K562 (cell line): Measurements from ENCODE around the gene SPHK2. TPM values are rescaled to one million over a fixed set of nuclear protein-coding genes. Genes with fewer than 3 reads are reported as not detected.

Experiments
- ATAC-seq: fragments of 200-7000 bp; cut with Tn5 transposase; 3 replicates; pipeline ENCODE4 v1.9.1; 2020; ENCODE audit warnings: moderate library complexity
- BruUV-seq: library from RNA; stranded (reverse); fragments of 400-500 nt; replicated peaks from 2 replicates; lab custom pipeline; 2021; lab: Mats Ljungman, UMichigan
- CTCF ChIA-PET: fragments of 300-600 bp; formaldehyde crosslinking; extraction: SDS; loops from one replicate; lab custom pipeline; 2021; ENCODE audit warnings: low intra/inter-chr PET ratio; lab: Yijun Ruan, JAX
- POLR2A ChIA-PET: fragments of 300-600, 350-650 bp; sonication (Branson Sonifier 250); formaldehyde crosslinking; extraction: SDS; loops from one replicate; lab custom pipeline; 2021; ENCODE audit warnings: antibody characterized with exemption, inconsistent platforms; lab: Yijun Ruan, JAX
- DNase-seq, 4 experiments: peaks; one replicate each; pipeline versions ENCODE4 v3.0.0 to v3.0.0-alpha.2; 2011 to 2018; ENCODE audit warnings: low spot score in 3 of 4, mixed read lengths in 3 of 4; ENCODE audit errors: extremely low read depth in 1 of 4
- FAIRE-seq: peaks from 2 replicates; lab custom pipeline; 2011; peaks lifted over from hg19 to GRCh38; lab: Jason Lieb, UNC
- H2AFZ ChIP-seq: 2 replicates; pipeline ENCODE4 v1.6.0; 2011; ENCODE audit warnings: low read depth, low read length, control low read depth, inconsistent platforms
- H3K27ac ChIP-seq: fragments of 200-600 bp; 3 replicates; pipeline ENCODE4 v1.8.0; 2011; ENCODE audit warnings: low read depth, mild to moderate bottlenecking, control low read depth, inconsistent platforms, low read length, moderate library complexity, mixed read lengths; ENCODE audit errors: extremely low read depth
- H3K27me3 ChIP-seq, 2 experiments: fragments of 300-600 bp in 1 of 2; 2 replicates in 1 of 2; 3 replicates in 1 of 2; pipeline versions ENCODE4 v1.6.0 to v1.8.0; 2011; ENCODE audit warnings: inconsistent platforms in 2 of 2, low read length in 2 of 2, mild to moderate bottlenecking in 1 of 2, mixed read lengths in 1 of 2, moderate library complexity in 1 of 2; ENCODE audit not compliant: control insufficient read depth in 2 of 2, insufficient read depth in 2 of 2
- H3K36me3 ChIP-seq: fragments of 300-600 bp; 3 replicates; pipeline ENCODE4 v1.8.0; 2011; ENCODE audit warnings: mild to moderate bottlenecking, low read length, inconsistent platforms; ENCODE audit not compliant: control insufficient read depth, insufficient read depth
- H3K4me1 ChIP-seq, 2 experiments: fragments of 200-600 bp in 1 of 2; replicated peaks in 1 of 2; 2 replicates in 1 of 2; 3 replicates in 1 of 2; pipeline versions ENCODE4 v1.5.1 to v1.8.0; 2011; ENCODE audit warnings: inconsistent platforms in 2 of 2, low read length in 2 of 2, mild to moderate bottlenecking in 1 of 2, mixed read lengths in 1 of 2, moderate library complexity in 1 of 2; ENCODE audit not compliant: control insufficient read depth in 2 of 2, insufficient read depth in 2 of 2
- H3K4me2 ChIP-seq: 2 replicates; pipeline ENCODE4 v1.6.1; 2011; ENCODE audit warnings: low read length, control low read depth, inconsistent platforms, mixed read lengths; ENCODE audit not compliant: insufficient read depth
- H3K4me3 ChIP-seq: fragments of 200-600 bp; sonication (generic), shearing (Covaris generic); 2 replicates; pipeline ENCODE4 v1.5.1; 2016; ENCODE audit warnings: control low read depth, inconsistent platforms
- H3K79me2 ChIP-seq: fragments of 200-600 bp; 3 replicates; pipeline ENCODE4 v1.8.0; 2011; ENCODE audit warnings: low read length, inconsistent platforms; ENCODE audit not compliant: control insufficient read depth, insufficient read depth
- H3K9ac ChIP-seq, 2 experiments: 2 replicates each; pipeline versions ENCODE4 v1.6.0 to v1.6.1; 2011; ENCODE audit warnings: low read depth in 2 of 2, low read length in 2 of 2, control low read depth in 1 of 2, inconsistent platforms in 1 of 2, mild to moderate bottlenecking in 1 of 2, mixed read lengths in 1 of 2; ENCODE audit not compliant: insufficient read depth in 1 of 2
- H3K9me1 ChIP-seq: one replicate; pipeline ENCODE4 v1.6.0; 2011; ENCODE audit warnings: inconsistent platforms, mild to moderate bottlenecking, low read length, moderate library complexity; ENCODE audit not compliant: control insufficient read depth, insufficient read depth
- H3K9me3 ChIP-seq: replicated peaks from 2 replicates; pipeline ENCODE4 v1.5.1; 2011; ENCODE audit warnings: low read depth, low read length, inconsistent platforms; ENCODE audit not compliant: control insufficient read depth, insufficient read depth
- H4K20me1 ChIP-seq: replicated peaks from 2 replicates; pipeline ENCODE4 v1.6.1; 2011; ENCODE audit warnings: low read length, inconsistent platforms, mixed read lengths; ENCODE audit not compliant: control insufficient read depth, insufficient read depth
- ASH1L ChIP-seq: fragments of 450-650 bp; IDR thresholded peaks from 2 replicates; pipeline ENCODE4 v1.6.1; 2018; ENCODE audit warnings: borderline replicate concordance, mild to moderate bottlenecking, low read depth; ENCODE audit not compliant: partially characterized antibody
- CREB1 ChIP-seq, 2 experiments: sonication (generic) in 1 of 2; formaldehyde crosslinking in 1 of 2; IDR thresholded peaks; 2 replicates each; pipeline versions ENCODE4 v1.6.1 to v1.8.0; 2012 to 2022; ENCODE audit warnings: inconsistent platforms in 1 of 2, mild to moderate bottlenecking in 1 of 2, missing genetic modification reagents in 1 of 2, moderate library complexity in 1 of 2
- FOXM1 ChIP-seq, 2 experiments: fragments of 450-650 bp in 1 of 2; sonication (generic) in 1 of 2; formaldehyde crosslinking in 1 of 2; IDR thresholded peaks; 2 replicates each; pipeline versions ENCODE4 v1.6.1 to v1.9.0; 2017 to 2022; ENCODE audit warnings: low read depth in 2 of 2, mild to moderate bottlenecking in 2 of 2, missing genetic modification reagents in 1 of 2, moderate library complexity in 1 of 2
- MEF2A ChIP-seq: IDR thresholded peaks from 2 replicates; pipeline ENCODE4 v1.6.1; 2011; ENCODE audit warnings: low read depth, mild to moderate bottlenecking, low read length, moderate library complexity; ENCODE audit not compliant: control insufficient read depth
- POLR2A ChIP-seq: fragments of 450-650 bp; conservative IDR thresholded peaks from 2 replicates; pipeline ENCODE4 v1.6.1; 2016
- RBM14 ChIP-seq: fragments of 200-400 bp; formaldehyde crosslinking; IDR thresholded peaks from 2 replicates; pipeline ENCODE4 v1.6.1; 2018; ENCODE audit warnings: low read depth, mild to moderate bottlenecking, low read length, moderate library complexity, borderline replicate concordance; ENCODE audit not compliant: insufficient read depth
- RCOR1 ChIP-seq, 2 experiments: IDR thresholded peaks; 2 replicates each; pipeline ENCODE4 v1.6.1; 2012; ENCODE audit warnings: low read depth in 2 of 2, low read length in 2 of 2, borderline replicate concordance in 1 of 2, improper control_type of control experiment in 1 of 2
- ZNF12 ChIP-seq: sonication (generic); formaldehyde crosslinking; IDR thresholded peaks from 2 replicates; pipeline ENCODE4 v1.4.0; 2020; ENCODE audit warnings: mild to moderate bottlenecking, missing genetic modification reagents
- ZNF311 ChIP-seq: fragments of 250-450 bp; sonication (Bioruptor Pico); IDR thresholded peaks from 2 replicates; pipeline ENCODE4 v1.4.0; 2020; ENCODE audit warnings: mild to moderate bottlenecking, moderate library complexity
- ZNF561 ChIP-seq: fragments of 450-650 bp; formaldehyde crosslinking; conservative IDR thresholded peaks from 2 replicates; pipeline ENCODE4 v1.4.0; 2020; ENCODE audit warnings: mild to moderate bottlenecking, moderate library complexity
- ZNF584 ChIP-seq: fragments of 200-800 bp; sonication (Bioruptor generic); IDR thresholded peaks from 2 replicates; pipeline ENCODE4 v1.6.1; 2016; ENCODE audit warnings: low read depth, mild to moderate bottlenecking, missing genetic modification characterization, missing compliant biosample characterization
- WGBS: fragments of 100-300 bp; shearing (Covaris generic); methylation state at CpG from one replicate; pipeline ENCODE4 v1.1.6; 2016; ENCODE audit warnings: low coverage, mixed read lengths; ENCODE audit not compliant: insufficient coverage; ENCODE audit errors: missing lambda C conversion rate; 5-methylcytosine and 5-hydroxymethylcytosine counted together
- in situ Hi-C: fragments of 300-500 bp; cut with MboI; formaldehyde crosslinking; loops from 4 replicates; pipeline ENCODE4 v1.15.0; 2018; ENCODE audit warnings: inconsistent platforms, mixed read lengths
- intact Hi-C: fragments of 100-400 bp; cut with micrococcal nuclease; formaldehyde crosslinking; loops from 2 replicates; pipeline ENCODE4 v1.14.2; 2022
- polyA plus RNA-seq, 8 experiments: library from polyadenylated mRNA; depleted of rRNA in 4 of 8; stranded (reverse) in 5 of 8; unstranded in 3 of 8; fragments of >200 nt; fragmentation: Nextera tagmentation in 2 of 8; fragmentation: Illumina TruSeq in 1 of 8; extraction: Ambion mirVana in 2 of 8; extraction: Trizol in 1 of 8; gene quantifications; 2 replicates each; pipeline versions ENCODE4 v1.2.1 to v1.2.3, GENCODE V29; 2011 to 2014; ENCODE audit warnings: inconsistent platforms in 1 of 8, missing spikeins in 1 of 8
- total RNA-seq, 7 experiments: library from RNA; depleted of rRNA in 6 of 7; stranded (reverse); fragments of >200 nt in 6 of 7; fragmentation: Illumina TruSeq in 2 of 7; extraction: Trizol in 2 of 7; gene quantifications; 2 replicates each; pipeline versions ENCODE4 v1.2.1 to v1.2.3, GENCODE V29; 2011 to 2021; ENCODE audit warnings: low replicate concordance in 1 of 7
- TF ChIP-seq, protein P1 (sequence below), 3 experiments: fragments of 200-800 bp in 1 of 3; fragments of 250-450 bp in 1 of 3; fragments of 450-650 bp in 1 of 3; sonication (Bioruptor Pico) in 1 of 3; sonication (Bioruptor generic) in 1 of 3; formaldehyde crosslinking in 1 of 3; IDR thresholded peaks; 2 replicates each; pipeline versions ENCODE4 v1.6.1 to v1.8.0; 2016 to 2022; ENCODE audit warnings: mild to moderate bottlenecking in 2 of 3, missing genetic modification characterization in 2 of 3, missing compliant biosample characterization in 1 of 3, moderate library complexity in 1 of 3
- TF ChIP-seq, protein P2 (sequence below), 2 experiments: fragments of 450-650 bp; conservative IDR thresholded peaks; 2 replicates each; pipeline ENCODE4 v1.6.1; 2017; ENCODE audit warnings: mild to moderate bottlenecking in 2 of 2, moderate library complexity in 2 of 2

SPHK2 gene
- total and polyA plus RNA-seq, 9 of the 15 experiments (the other 6 are each of a cell fraction or from before 2014, with no cell fraction given), result 0.10 to 15.2 (median 2.9) TPM

DNA sequence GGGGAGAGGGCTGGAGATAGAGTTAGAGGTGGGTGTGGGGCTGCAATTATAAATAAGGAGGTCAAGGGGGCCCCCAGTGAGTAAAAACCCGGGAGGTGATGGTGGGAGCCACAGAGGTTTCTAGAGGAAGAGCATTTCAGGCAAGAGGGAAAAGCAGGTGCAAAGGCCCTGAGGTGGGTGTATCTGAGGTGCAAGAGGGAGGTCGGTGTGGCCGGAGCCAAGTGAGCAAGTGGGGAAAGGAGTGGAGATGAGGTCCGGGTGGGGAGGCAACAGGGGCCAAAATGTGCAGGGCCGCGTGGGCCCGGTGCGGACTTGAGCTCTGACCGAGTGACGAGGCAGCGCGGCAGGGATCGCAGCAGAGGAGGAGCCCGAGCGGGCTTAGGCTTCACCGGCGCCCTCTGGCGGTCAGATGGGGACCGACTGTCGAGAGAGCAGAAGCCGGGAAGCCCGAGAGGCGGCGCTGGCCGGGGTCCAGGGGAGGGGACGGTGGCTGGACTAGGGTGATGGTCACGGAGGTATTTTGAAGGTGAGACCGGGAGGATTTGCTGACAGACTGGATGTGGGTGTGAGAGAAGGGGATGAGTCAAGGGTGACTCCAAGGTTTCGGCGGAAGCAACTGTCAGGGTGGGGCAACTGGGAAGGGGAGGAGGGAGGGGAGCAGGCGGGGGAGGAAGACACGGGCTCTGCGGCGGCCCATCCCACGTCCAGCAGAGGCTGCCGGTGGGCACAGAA, 30.5 kb upstream of the SPHK2 start:
- intact Hi-C loops (loop anchor here (1.0 to 5.0 kb wide), 2 partner anchors 19 to 193 kb away; no protein-coding TSS in a partner anchor), in situ Hi-C loops (loop anchor here (5.0 to 25.0 kb wide), 2 partner anchors 272 to 1523 kb away; no protein-coding TSS in a partner anchor)
- TF ChIP-seq CREB1 (IDR thresholded peaks at IDR 0.05) (peak; percentile 41; the same call in 1 of the 2 replicates), CREB1 (CRISPR knock-in tag; IDR thresholded peaks at IDR 0.05) (peak; percentile 77), RBM14 (0 out of 2 replicates have a peak, but pooled peaks have one; percentile 65), ZNF561 (CRISPR knock-in tag) (0 out of 2 replicates have a peak, but pooled peaks have one; percentile 23), MEF2A (no peak), ZNF12 (CRISPR knock-in tag) (no peak; the same call in 1 of the 2 replicates), POLR2A (peak; percentile 60), ZNF311 (CRISPR knock-in tag) (no peak), ASH1L (peak; percentile 61), RCOR1 (IDR thresholded peaks at IDR 0.05; ENCODE audit: borderline replicate concordance in 1 of 2, low read depth in 2 of 2, low read length in 2 of 2) (peak; percentile 92 to 96), ZNF584 (CRISPR knock-in tag) (no peak; the same call in 1 of the 2 replicates), FOXM1 (IDR thresholded peaks at IDR 0.05; ENCODE audit: low read depth) (peak; percentile 73; the same call in 1 of the 2 replicates), FOXM1 (CRISPR knock-in tag; IDR thresholded peaks at IDR 0.05; ENCODE audit: low read depth) (peak; percentile 67; the same call in 1 of the 2 replicates)
- TF ChIP-seq, protein P1, sequence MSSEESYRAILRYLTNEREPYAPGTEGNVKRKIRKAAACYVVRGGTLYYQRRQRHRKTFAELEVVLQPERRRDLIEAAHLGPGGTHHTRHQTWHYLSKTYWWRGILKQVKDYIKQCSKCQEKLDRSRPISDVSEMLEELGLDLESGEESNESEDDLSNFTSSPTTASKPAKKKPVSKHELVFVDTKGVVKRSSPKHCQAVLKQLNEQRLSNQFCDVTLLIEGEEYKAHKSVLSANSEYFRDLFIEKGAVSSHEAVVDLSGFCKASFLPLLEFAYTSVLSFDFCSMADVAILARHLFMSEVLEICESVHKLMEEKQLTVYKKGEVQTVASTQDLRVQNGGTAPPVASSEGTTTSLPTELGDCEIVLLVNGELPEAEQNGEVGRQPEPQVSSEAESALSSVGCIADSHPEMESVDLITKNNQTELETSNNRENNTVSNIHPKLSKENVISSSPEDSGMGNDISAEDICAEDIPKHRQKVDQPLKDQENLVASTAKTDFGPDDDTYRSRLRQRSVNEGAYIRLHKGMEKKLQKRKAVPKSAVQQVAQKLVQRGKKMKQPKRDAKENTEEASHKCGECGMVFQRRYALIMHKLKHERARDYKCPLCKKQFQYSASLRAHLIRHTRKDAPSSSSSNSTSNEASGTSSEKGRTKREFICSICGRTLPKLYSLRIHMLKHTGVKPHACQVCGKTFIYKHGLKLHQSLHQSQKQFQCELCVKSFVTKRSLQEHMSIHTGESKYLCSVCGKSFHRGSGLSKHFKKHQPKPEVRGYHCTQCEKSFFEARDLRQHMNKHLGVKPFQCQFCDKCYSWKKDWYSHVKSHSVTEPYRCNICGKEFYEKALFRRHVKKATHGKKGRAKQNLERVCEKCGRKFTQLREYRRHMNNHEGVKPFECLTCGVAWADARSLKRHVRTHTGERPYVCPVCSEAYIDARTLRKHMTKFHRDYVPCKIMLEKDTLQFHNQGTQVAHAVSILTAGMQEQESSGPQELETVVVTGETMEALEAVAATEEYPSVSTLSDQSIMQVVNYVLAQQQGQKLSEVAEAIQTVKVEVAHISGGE (CRISPR knock-in tag; IDR thresholded peaks at IDR 0.05), result 0 out of 6 replicates have a peak, but pooled peaks of 1 of the 3 experiments have one; percentile 61
- TF ChIP-seq, protein P2, sequence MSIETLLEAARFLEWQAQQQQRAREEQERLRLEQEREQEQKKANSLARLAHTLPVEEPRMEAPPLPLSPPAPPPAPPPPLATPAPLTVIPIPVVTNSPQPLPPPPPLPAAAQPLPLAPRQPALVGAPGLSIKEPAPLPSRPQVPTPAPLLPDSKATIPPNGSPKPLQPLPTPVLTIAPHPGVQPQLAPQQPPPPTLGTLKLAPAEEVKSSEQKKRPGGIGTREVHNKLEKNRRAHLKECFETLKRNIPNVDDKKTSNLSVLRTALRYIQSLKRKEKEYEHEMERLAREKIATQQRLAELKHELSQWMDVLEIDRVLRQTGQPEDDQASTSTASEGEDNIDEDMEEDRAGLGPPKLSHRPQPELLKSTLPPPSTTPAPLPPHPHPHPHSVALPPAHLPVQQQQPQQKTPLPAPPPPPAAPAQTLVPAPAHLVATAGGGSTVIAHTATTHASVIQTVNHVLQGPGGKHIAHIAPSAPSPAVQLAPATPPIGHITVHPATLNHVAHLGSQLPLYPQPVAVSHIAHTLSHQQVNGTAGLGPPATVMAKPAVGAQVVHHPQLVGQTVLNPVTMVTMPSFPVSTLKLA (conservative IDR thresholded peaks at IDR 0.05), result peak; percentile 71 to 83

More for the DNA sequence above, 30.5 kb upstream of the SPHK2 start:
- FAIRE-seq (peak; percentile 84), ATAC-seq (peak; percentile 92), DNase-seq (peak; percentile 93 to 96 (median 94))
- Histone ChIP-seq H3K9me1 (no peaks in the 10 kb centered on the region), H3K27ac (peak overlapping the region; percentile 70; the same call in 2 of the 3 replicates), H3K4me2 (peak overlapping the region; percentile 75), H3K4me1 (peaks cover 3 to 30% of the 10 kb centered on the region in 2 experiments; a peak in 2 of 5 replicates), H3K4me3 (peak overlapping the region; percentile 37), H4K20me1 (no peaks in the 10 kb centered on the region), H3K9ac (peak overlapping the region; percentile 54 to 90; a peak in 2 of 4 replicates), H3K9me3 (no peaks in the 10 kb centered on the region), H2AFZ (peak overlapping the region; percentile 98), H3K27me3 (no peaks in the 10 kb centered on the region), H3K36me3 (no peaks in the 10 kb centered on the region), H3K79me2 (no peaks in the 10 kb centered on the region)
- whole genome bisulfite sequencing, result 2% methylated on average over 33 of the region's 36 CpGs
- BruUV-seq, result no TSS peak
- POLR2A ChIA-PET, result interaction anchor here (0.6 to 2.6 kb wide), 11 partner anchors 8 to 498 kb away, joined by 3 to 13 read pairs (median 3); partner anchors contain the start of genes RPL18 and SPHK2
- CTCF ChIA-PET, result interaction anchor here (0.6 to 3.9 kb wide), 5 partner anchors 75 to 322 kb away, joined by 3 to 24 read pairs (median 4); no protein-coding TSS in a partner anchor
